Hepatocyte (in vitro differentiated cells): ENCODE results near the gene NHS. TPM values are rescaled to one million over a fixed set of nuclear protein-coding genes. Genes with fewer than 3 reads are reported as not detected.

Experiments
- DNase-seq: peaks from one replicate; pipeline ENCODE4 v3.0.0-alpha.2; 2016; ENCODE audit warnings: low spot score
- H2AFZ ChIP-seq: fragments of 200-600 bp; sonication (generic); 2 replicates; pipeline ENCODE4 v1.6.0; 2016; ENCODE audit warnings: antibody characterized with exemption, mild to moderate bottlenecking
- H3K27ac ChIP-seq: fragments of 200-600 bp; sonication (generic); 2 replicates; pipeline ENCODE4 v1.5.1; 2016; ENCODE audit warnings: mild to moderate bottlenecking
- H3K27me3 ChIP-seq: fragments of 200-600 bp; sonication (generic); 2 replicates; pipeline ENCODE4 v1.6.1; 2016
- H3K36me3 ChIP-seq: fragments of 200-600 bp; sonication (generic); replicated peaks from 2 replicates; pipeline ENCODE4 v1.5.1; 2016; ENCODE audit warnings: low read depth; ENCODE audit not compliant: insufficient read depth
- H3K4me1 ChIP-seq: fragments of 200-600 bp; sonication (generic); 2 replicates; pipeline ENCODE4 v1.5.1; 2016; ENCODE audit warnings: mild to moderate bottlenecking, moderate library complexity; ENCODE audit not compliant: insufficient read depth
- H3K4me2 ChIP-seq: fragments of 200-600 bp; sonication (generic); 2 replicates; pipeline ENCODE4 v1.6.0; 2016
- H3K4me3 ChIP-seq: fragments of 200-600 bp; sonication (generic); 2 replicates; pipeline ENCODE4 v1.5.1; 2016; ENCODE audit warnings: mild to moderate bottlenecking
- H3K79me2 ChIP-seq: fragments of 200-600 bp; sonication (generic); 2 replicates; pipeline ENCODE4 v1.6.0; 2017; ENCODE audit warnings: mild to moderate bottlenecking
- H3K9me2 ChIP-seq: fragments of 200-600 bp; sonication (generic); replicated peaks from 2 replicates; pipeline ENCODE4 v1.6.0; 2017; ENCODE audit warnings: mild to moderate bottlenecking; ENCODE audit not compliant: insufficient read depth
- H3K9me3 ChIP-seq: fragments of 200-600 bp; sonication (generic); 2 replicates; pipeline ENCODE4 v1.5.1; 2016; ENCODE audit warnings: low read depth, mild to moderate bottlenecking
- H4K20me1 ChIP-seq: fragments of 200-600 bp; sonication (generic); 2 replicates; pipeline ENCODE4 v1.6.0; 2016; ENCODE audit warnings: mild to moderate bottlenecking; ENCODE audit not compliant: insufficient read depth, poor library complexity, severe bottlenecking
- EZH2 ChIP-seq: fragments of 200-600 bp; sonication (generic); IDR thresholded peaks from 2 replicates; pipeline ENCODE4 v1.6.1; 2016; ENCODE audit warnings: antibody characterized with exemption, mild to moderate bottlenecking, borderline replicate concordance
- EZH2phosphoT487 ChIP-seq: fragments of 200-600 bp; sonication (generic); IDR thresholded peaks from one replicate; pipeline ENCODE4 v1.6.1; 2018; ENCODE audit warnings: antibody characterized with exemption, mild to moderate bottlenecking, low read depth, moderate library complexity; ENCODE audit not compliant: unreplicated experiment, severe bottlenecking
- WGBS: methylation state at CpG from one replicate; pipeline ENCODE4 v1.1.6; 2016; ENCODE audit warnings: low lambda C conversion rate; ENCODE audit errors: missing lambda C conversion rate; 5-methylcytosine and 5-hydroxymethylcytosine counted together
- polyA plus RNA-seq: library from polyadenylated mRNA; unstranded; fragments of >200 nt; fragmentation: Nextera tagmentation; extraction: Ambion mirVana; gene quantifications from 2 replicates; pipeline ENCODE4 v1.2.1, GENCODE V29; 2016
- total RNA-seq: library from RNA; depleted of rRNA; stranded (reverse); fragments of >200 nt; gene quantifications from 2 replicates; pipeline ENCODE4 v1.2.3, GENCODE V29; 2014
- TF ChIP-seq, protein P1 (sequence below): fragments of 200-600 bp; sonication (generic); IDR thresholded peaks from 2 replicates; pipeline ENCODE4 v1.5.1; 2016; ENCODE audit warnings: antibody characterized with exemption, mild to moderate bottlenecking; ENCODE audit not compliant: poor library complexity

The NHS gene
- total and polyA plus RNA-seq, 2 experiments from 2014 or later: 0.35 to 3.1 TPM

DNA sequence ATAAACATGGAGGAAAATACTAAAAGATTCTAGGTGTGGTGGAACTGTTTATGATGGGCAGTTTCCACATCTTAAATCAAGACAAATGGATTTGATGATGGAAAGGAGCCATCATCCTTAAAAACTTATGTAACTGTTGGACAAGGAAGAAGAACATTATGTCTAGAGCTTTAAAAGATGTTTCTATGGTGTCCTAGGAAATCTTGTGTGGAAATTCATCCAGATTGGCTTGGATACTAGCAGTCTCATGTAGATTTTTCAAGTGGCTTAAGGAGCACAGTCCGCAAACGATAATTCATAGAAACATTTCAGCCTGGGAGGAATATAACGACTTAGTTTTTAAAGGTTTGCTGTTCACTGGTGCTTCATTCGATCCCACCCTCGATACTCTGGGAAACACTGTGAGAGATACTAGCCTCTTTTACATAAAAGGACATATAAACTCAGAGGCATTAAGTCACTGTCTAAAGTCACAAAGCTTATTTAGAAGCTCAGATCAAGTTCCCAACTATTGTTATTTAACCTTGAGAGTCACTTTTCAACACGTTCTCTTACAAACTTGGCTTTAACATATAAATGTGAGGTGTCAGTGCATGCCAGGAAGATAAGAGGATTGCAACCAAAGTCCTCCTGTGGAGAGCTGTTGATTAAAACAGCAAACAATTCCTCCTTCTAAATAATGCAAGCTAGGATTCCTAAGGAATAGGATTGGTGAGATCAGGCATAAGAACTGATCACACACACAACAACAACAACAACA, 226.6 kb downstream of the NHS start:
- Histone ChIP-seq H2AFZ (no peak overlapping the region), H3K27me3 (no peaks in the 10 kb centered on the region), H3K79me2 (no peaks in the 10 kb centered on the region), H3K4me3 (no peak overlapping the region), H3K4me2 (no peak overlapping the region), H3K9me3 (no peaks in the 10 kb centered on the region), H4K20me1 (no peaks in the 10 kb centered on the region), H3K4me1 (peaks cover 5% of the 10 kb centered on the region), H3K36me3 (no peaks in the 10 kb centered on the region), H3K9me2 (no peaks in the 10 kb centered on the region), H3K27ac (no peak overlapping the region)
- WGBS: 52% methylated on average over 6 of the region's 6 CpGs
- DNase-seq: no peak
- TF ChIP-seq, protein P1, sequence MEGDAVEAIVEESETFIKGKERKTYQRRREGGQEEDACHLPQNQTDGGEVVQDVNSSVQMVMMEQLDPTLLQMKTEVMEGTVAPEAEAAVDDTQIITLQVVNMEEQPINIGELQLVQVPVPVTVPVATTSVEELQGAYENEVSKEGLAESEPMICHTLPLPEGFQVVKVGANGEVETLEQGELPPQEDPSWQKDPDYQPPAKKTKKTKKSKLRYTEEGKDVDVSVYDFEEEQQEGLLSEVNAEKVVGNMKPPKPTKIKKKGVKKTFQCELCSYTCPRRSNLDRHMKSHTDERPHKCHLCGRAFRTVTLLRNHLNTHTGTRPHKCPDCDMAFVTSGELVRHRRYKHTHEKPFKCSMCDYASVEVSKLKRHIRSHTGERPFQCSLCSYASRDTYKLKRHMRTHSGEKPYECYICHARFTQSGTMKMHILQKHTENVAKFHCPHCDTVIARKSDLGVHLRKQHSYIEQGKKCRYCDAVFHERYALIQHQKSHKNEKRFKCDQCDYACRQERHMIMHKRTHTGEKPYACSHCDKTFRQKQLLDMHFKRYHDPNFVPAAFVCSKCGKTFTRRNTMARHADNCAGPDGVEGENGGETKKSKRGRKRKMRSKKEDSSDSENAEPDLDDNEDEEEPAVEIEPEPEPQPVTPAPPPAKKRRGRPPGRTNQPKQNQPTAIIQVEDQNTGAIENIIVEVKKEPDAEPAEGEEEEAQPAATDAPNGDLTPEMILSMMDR: no peak
- no peak for TF ChIP-seq EZH2
- TF ChIP-seq EZH2phosphoT487: no peak

DNA sequence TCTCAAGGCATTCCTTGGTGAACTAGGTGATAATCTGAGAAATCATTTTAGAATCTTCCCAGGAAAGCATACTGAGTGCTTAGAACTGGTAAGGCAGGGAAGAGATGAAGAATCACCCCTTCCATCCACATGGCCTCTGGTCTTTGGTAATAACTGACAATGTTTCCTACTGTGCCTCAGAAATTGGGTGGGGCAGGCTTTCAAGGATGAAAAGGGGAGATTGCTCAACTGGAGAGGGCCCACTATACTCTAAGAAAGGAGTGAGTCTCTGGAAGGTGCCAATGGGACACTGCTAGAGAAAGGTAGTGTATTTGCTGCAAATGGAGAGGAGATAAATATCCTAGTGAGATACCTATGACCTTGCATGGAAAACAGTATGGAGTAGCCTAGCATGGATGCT, 227.2 kb downstream of the NHS start:
- peaks cover 5% of the 10 kb centered on the region for H3K4me1 ChIP-seq
- no peak overlapping the region for H2AFZ ChIP-seq
- no peaks in the 10 kb centered on the region for H4K20me1 ChIP-seq
- no peaks in the 10 kb centered on the region for H3K9me3 ChIP-seq
- H3K4me3 ChIP-seq: no peak overlapping the region
- TF ChIP-seq, protein P1: no peak
- no peak for TF ChIP-seq EZH2phosphoT487
- no peak for TF ChIP-seq EZH2
- no peaks in the 10 kb centered on the region for H3K27me3 ChIP-seq
- H3K9me2 ChIP-seq: no peaks in the 10 kb centered on the region
- no peaks in the 10 kb centered on the region for H3K36me3 ChIP-seq
- no peak overlapping the region for H3K4me2 ChIP-seq
- no peak overlapping the region for H3K27ac ChIP-seq
- no peaks in the 10 kb centered on the region for H3K79me2 ChIP-seq
- no peak for DNase-seq

DNA sequence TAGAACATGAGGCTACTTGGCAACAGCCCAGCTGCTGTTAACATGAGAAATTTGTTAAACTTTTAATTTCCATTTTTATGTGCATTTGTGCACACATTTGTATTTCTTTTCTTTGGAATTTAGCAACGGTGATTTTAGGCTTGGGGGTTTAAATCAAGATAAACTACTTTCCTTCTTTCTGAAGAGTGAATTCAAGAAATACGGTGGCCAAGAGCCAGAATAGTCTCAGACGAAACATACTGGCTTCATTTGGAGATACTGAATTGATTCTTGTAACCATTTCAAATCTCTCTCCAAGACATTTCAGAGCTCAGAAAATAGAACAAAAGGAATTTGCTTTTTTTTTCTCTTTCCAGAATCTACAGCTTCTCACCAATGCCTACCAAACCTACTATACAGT, 228.2 kb downstream of the NHS start:
- Histone ChIP-seq H3K4me1 (no peaks in the 10 kb centered on the region), H3K4me2 (no peak overlapping the region), H3K4me3 (no peak overlapping the region), H3K27me3 (no peaks in the 10 kb centered on the region), H3K36me3 (no peaks in the 10 kb centered on the region), H4K20me1 (no peaks in the 10 kb centered on the region), H3K9me3 (no peaks in the 10 kb centered on the region), H3K79me2 (no peaks in the 10 kb centered on the region), H2AFZ (no peak overlapping the region), H3K27ac (no peak overlapping the region), H3K9me2 (no peaks in the 10 kb centered on the region)
- no peak for TF ChIP-seq EZH2
- TF ChIP-seq, protein P1: no peak
- TF ChIP-seq EZH2phosphoT487: no peak
- no peak for DNase-seq
- 78% methylated on average over 3 of the region's 3 CpGs for WGBS
